Sigmoid colon (tissue), 7 donors: ENCODE results near the gene TBC1D3. TPM values are rescaled to one million over a fixed set of nuclear protein-coding genes. Genes with fewer than 3 reads are reported as not detected.
"Not testable (repeated sequence)": the region's sequence is repeated elsewhere in the genome, so short reads cannot be mapped to it uniquely, and the experiment has no call there.

Experiments used
- DNase-seq: peaks from one replicate; pipeline ENCODE4 v3.0.0-alpha.2; 2019
- H3K27ac ChIP-seq, 4 donors: fragments of 200-600 bp; sonication (generic); one replicate each; pipeline ENCODE4 v1.5.1; 2016 to 2019; ENCODE audit warnings: mild to moderate bottlenecking in 1 of 4
- H3K27me3 ChIP-seq, 3 donors: fragments of 200-600 bp; sonication (generic); one replicate each; pipeline ENCODE4 v1.5.1; 2019; ENCODE audit warnings: mild to moderate bottlenecking in 1 of 3
- H3K36me3 ChIP-seq, 4 donors: fragments of 200-600 bp; sonication (generic); one replicate each; pipeline ENCODE4 v1.5.1; 2016 to 2019
- H3K4me1 ChIP-seq, 4 donors: fragments of 200-600 bp; sonication (generic); one replicate each; pipeline ENCODE4 v1.5.1; 2017 to 2019
- H3K4me3 ChIP-seq, 4 donors: fragments of 200-600 bp; sonication (generic); one replicate each; pipeline ENCODE4 v1.5.1; 2017 to 2019; ENCODE audit warnings: mild to moderate bottlenecking in 2 of 4, moderate library complexity in 1 of 4
- H3K9me3 ChIP-seq, 4 donors: fragments of 200-600 bp in 3 of 4; sonication (generic) in 3 of 4; one replicate each; pipeline versions ENCODE4 v1.5.1 to v1.6.1; 2013 to 2019
- WGBS, 2 donors: extraction: QIAGEN DNeasy Blood & Tissue Kit; methylation state at CpG; one replicate each; pipeline ENCODE4 v1.1.7; 2013; 5-methylcytosine and 5-hydroxymethylcytosine counted together
- intact Hi-C: fragments of 100-400 bp; cut with DNase I; formaldehyde crosslinking; loops from one replicate; pipeline ENCODE4 v1.15.1; 2023
- polyA plus RNA-seq, 3 donors: library from polyadenylated mRNA; stranded (reverse); fragments of 200-250 nt; gene quantifications; one replicate each; pipeline ENCODE4 v1.2.3, GENCODE V29; 2013
- small RNA-seq, 3 donors: library from RNA; depleted of rRNA; stranded (forward); fragments of <200 nt; gene quantifications; one replicate each; pipeline ENCODE3, GENCODE V24; 2016
- total RNA-seq, 4 donors: library from RNA; depleted of rRNA; stranded (reverse); fragments of >200 nt; gene quantifications; one replicate each; pipeline ENCODE4 v1.1.0, GENCODE V29; 2016
- donor health status: healthy with polysubstance abuse.
- donor health status: Bipolar disorder and iron deficiency.
- donor health status: healthy.

The TBC1D3 gene
- total RNA-seq (not detected), polyA plus RNA-seq (not detected)

DNA sequence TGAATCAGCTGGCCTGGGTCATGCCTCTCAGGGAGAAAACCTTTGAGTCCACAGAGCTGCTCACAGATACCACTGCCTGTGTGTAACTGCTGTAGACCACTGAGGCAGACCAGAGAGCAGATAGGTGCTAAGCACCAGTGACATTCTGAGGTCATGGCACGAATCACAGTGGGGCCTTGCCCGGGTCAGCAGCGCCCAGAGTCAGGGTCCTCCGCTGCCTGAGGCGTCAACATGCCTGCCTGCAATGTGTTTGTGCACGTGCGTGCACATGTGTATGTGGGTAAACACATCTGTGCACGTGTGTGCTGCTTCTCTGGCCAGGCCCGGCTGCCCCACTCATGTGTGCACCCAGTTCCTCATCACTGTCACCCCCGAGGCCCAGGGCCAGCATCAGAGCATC lies at the start of gene TBC1D3:
Gene TBC1D3 (minus strand): TSS at position 101 of the 400 bp plus-strand sequence. CDS start 1,526 bp downstream, outside the sequence.
- WGBS, 2 donors: no CpG with 5 or more reads among the region's 10 CpGs
- intact Hi-C loops, DNase-seq: not testable (repeated sequence)

DNA sequence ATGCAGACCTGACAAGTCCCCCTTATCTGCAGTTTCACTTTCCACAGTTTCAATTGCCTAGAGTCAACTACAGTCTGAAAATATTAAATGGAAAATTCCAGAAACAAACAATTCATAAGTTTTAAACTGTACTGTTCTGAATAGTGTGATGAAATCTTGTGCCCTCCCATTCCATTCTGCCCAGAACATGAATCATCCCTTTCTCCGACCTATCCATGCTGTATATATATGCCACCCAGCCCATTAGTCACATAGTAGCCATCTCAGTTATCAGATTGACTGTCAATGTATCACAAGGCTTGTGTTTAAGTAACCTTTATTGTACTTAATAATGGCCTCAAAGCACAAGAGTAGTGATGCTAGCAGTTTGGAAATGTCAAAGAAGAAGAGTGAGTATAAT lies 40.4 kb upstream of the TBC1D3 start:
- H3K9me3 ChIP-seq, DNase-seq, H3K36me3 ChIP-seq, H3K4me1 ChIP-seq, intact Hi-C loops, H3K4me3 ChIP-seq, H3K27me3 ChIP-seq, H3K27ac ChIP-seq: not testable (repeated sequence)
- no CpG with 5 or more reads among the region's 1 CpG for WGBS, 2 donors

More for the DNA sequence above, at the start of gene TBC1D3:
- H3K9me3 ChIP-seq, H3K4me3 ChIP-seq, H3K27ac ChIP-seq, H3K4me1 ChIP-seq, H3K36me3 ChIP-seq, H3K27me3 ChIP-seq: not testable (repeated sequence)

DNA sequence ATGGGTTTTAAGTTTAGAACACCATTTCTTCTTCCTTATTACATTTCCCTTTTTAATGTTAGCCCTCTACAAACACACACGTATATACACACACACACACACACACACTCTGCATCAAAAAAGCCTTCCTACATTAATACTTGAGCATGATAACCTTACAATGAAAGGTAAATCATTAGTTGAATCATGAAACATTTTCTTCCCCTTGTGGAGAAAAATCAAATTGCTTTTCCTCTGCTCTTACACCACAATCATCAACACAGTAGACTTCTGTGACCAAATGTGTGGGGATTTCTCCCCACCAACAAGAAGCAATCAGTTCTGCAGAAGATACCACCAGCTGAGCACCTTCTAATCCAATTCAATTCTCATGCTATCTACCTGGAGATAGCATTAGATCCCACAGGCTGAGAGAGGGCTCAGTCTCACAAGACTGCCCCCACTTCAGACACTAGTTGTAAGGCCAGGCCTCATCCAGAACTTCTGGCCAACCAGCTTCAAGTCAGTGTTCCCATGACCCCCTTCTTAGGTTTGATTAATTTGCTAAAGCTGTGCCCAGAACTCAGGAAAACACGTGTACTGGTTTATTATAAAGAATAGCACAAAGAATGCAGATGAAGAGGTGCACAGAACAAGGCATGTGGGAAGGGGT lies 33.6 kb upstream of the TBC1D3 start:
- H3K36me3 ChIP-seq, DNase-seq, intact Hi-C loops, H3K4me1 ChIP-seq, H3K27me3 ChIP-seq, H3K9me3 ChIP-seq, H3K4me3 ChIP-seq, H3K27ac ChIP-seq: not testable (repeated sequence)
- WGBS, 2 donors: no CpG with 5 or more reads among the region's 2 CpGs

DNA sequence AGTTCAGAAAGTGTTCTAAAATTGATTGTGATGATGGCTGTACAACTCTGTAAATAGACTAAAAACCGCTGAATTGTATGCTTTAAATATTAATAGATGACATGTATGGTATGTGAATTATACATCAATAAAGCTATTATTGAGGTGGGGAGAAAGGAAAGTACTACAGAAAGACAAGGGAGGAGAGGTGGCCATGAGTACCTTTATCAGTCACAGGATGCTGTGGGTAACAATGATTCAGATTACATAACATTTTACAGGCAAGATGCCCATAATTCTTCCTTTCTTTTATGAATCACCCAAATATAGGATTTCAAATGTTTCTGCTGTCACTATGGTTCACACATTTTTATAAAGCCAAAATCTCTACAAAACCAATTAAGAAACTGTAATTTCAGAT lies 28.5 kb upstream of the TBC1D3 start:
- H3K4me1 ChIP-seq, H3K4me3 ChIP-seq, intact Hi-C loops, H3K27me3 ChIP-seq, H3K27ac ChIP-seq, H3K9me3 ChIP-seq, H3K36me3 ChIP-seq, DNase-seq: not testable (repeated sequence)
- WGBS, 2 donors: no CpG with 5 or more reads among the region's 1 CpG

DNA sequence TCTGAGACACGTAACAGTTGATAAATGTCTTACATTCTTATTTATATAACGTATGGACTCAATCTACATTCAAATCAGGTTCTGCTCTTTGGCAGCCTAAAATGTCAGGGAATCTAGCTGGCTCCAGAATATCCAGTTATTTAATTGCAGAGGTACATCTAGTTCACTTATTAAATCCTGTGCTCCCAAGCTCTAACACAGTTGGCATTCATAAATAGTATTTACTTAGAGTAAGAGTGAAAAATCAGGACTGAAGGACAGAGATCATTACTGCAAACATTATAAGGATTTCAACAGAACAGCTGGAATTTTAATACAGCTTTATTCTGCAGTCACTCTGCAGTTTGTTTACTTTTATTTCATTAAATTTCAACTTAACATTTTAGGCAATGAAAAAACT lies 7.9 kb upstream of the TBC1D3 start:
- WGBS, 2 donors: no CpG with 5 or more reads among the region's 2 CpGs
- H3K9me3 ChIP-seq, H3K4me3 ChIP-seq, H3K36me3 ChIP-seq, H3K4me1 ChIP-seq, intact Hi-C loops, H3K27me3 ChIP-seq, H3K27ac ChIP-seq, DNase-seq: not testable (repeated sequence)

GRCh38 chr17:38134860-38135259 lies 57.5 kb downstream of the TBC1D3 start:
- H3K36me3 ChIP-seq, H3K4me1 ChIP-seq, H3K9me3 ChIP-seq, intact Hi-C loops, DNase-seq, H3K4me3 ChIP-seq, H3K27me3 ChIP-seq, H3K27ac ChIP-seq: not testable (repeated sequence)
- 89 to 90% methylated on average over 10 of the region's 16 CpGs for WGBS, 2 donors

Small RNA genes within 50 kb of the gene (small RNA-seq; reads per million reads assigned to genes)
- gene RF00019 (0 reads per million in 3 donors), gene RNA5SP526 (0 reads per million in 3 donors)

Other genes with a start within 250 kb of the TBC1D3 start
- 10 to 100 TPM in 3 of 4 donors, 1 to 10 TPM in 1; 7.1 to 20.8 (median 10.5) TPM for gene TBC1D3L, start 203.5 kb downstream of the TBC1D3 start, total RNA-seq
- gene TBC1D3L, start 203.5 kb downstream of the TBC1D3 start, polyA plus RNA-seq: 1 to 10 TPM; 2.1 to 8.5 (median 4.2) TPM
- gene TBC1D3D, start 188.6 kb downstream of the TBC1D3 start, total RNA-seq: not detected
- 1 to 10 TPM in 1 of 3 donors, not detected in 2; 2.1 TPM for gene TBC1D3D, start 188.6 kb downstream of the TBC1D3 start, polyA plus RNA-seq
- not detected for gene TBC1D3C, start 123.9 kb downstream of the TBC1D3 start, total RNA-seq
- 1 to 10 TPM in 1 of 3 donors, not detected in 2; 3.0 TPM for gene TBC1D3C, start 123.9 kb downstream of the TBC1D3 start, polyA plus RNA-seq
- not detected for gene TBC1D3E, start 64.6 kb downstream of the TBC1D3 start, total RNA-seq
- gene TBC1D3E, start 64.6 kb downstream of the TBC1D3 start, polyA plus RNA-seq: not detected
- gene MRPL45, start 104.6 kb upstream of the TBC1D3 start, total RNA-seq: 10 to 100 TPM; 31.2 to 41.0 (median 33.6) TPM
- 10 to 100 TPM; 35.8 to 38.1 (median 37.2) TPM for gene MRPL45, start 104.6 kb upstream of the TBC1D3 start, polyA plus RNA-seq
- gene GPR179, start 151.4 kb upstream of the TBC1D3 start, total RNA-seq: under 1 TPM in 2 of 4 donors, not detected in 2; under 0.01 to 0.36 TPM
- under 1 TPM in 1 of 3 donors, not detected in 2; 0.09 TPM for gene GPR179, start 151.4 kb upstream of the TBC1D3 start, polyA plus RNA-seq
- 10 to 100 TPM; 13.9 to 20.2 (median 17.3) TPM for gene SOCS7, start 159.3 kb upstream of the TBC1D3 start, total RNA-seq
- 10 to 100 TPM in 1 of 3 donors, 1 to 10 TPM in 2; 1.2 to 12.6 (median 3.0) TPM for gene SOCS7, start 159.3 kb upstream of the TBC1D3 start, polyA plus RNA-seq
- 10 to 100 TPM; 11.2 to 42.1 (median 28.5) TPM for gene ARHGAP23, start 235.9 kb upstream of the TBC1D3 start, total RNA-seq
- gene ARHGAP23, start 235.9 kb upstream of the TBC1D3 start, polyA plus RNA-seq: 1 to 10 TPM in 2 of 3 donors, under 1 TPM in 1; 0.69 to 9.8 (median 3.0) TPM